Progenitor cell of endocrine pancreas (in vitro differentiated cells): ENCODE data around the gene FCGR1A. TPM values are rescaled to one million over a fixed set of nuclear protein-coding genes. Genes with fewer than 3 reads are reported as not detected.
"Not testable (repeated sequence)": the region's sequence is repeated elsewhere in the genome, so short reads cannot be mapped to it uniquely, and the experiment has no call there.

ENCODE experiments used
- DNase-seq: peaks from one replicate; pipeline ENCODE4 v3.0.0; 2021; ENCODE audit warnings: low spot score; ENCODE audit not compliant: unreplicated experiment
- H3K27ac Mint-ChIP-seq: 2 replicates; pipeline ENCODE4 v1.8.0; 2021; ENCODE audit warnings: mild to moderate bottlenecking, moderate library complexity, mixed read lengths
- H3K27me3 Mint-ChIP-seq: 2 replicates; pipeline ENCODE4 v1.8.0; 2021; ENCODE audit warnings: mixed read lengths
- H3K36me3 Mint-ChIP-seq: 2 replicates; pipeline ENCODE4 v1.8.0; 2022; ENCODE audit warnings: mixed read lengths; ENCODE audit not compliant: insufficient read depth
- H3K4me1 Mint-ChIP-seq: 2 replicates; pipeline ENCODE4 v1.8.0; 2021; ENCODE audit warnings: low read depth, mixed read lengths
- H3K4me3 Mint-ChIP-seq: 2 replicates; pipeline ENCODE4 v1.8.0; 2021; ENCODE audit warnings: low read depth, mild to moderate bottlenecking, moderate library complexity, mixed read lengths
- H3K9me3 Mint-ChIP-seq: 2 replicates; pipeline ENCODE4 v1.8.0; 2021; ENCODE audit warnings: low read depth, mixed read lengths
- total RNA-seq: library from RNA; stranded (reverse); gene quantifications from 2 replicates; pipeline ENCODE4 v1.2.1, GENCODE V29; 2021
- TF ChIP-seq, protein P1 (sequence below): fragments of 200-600 bp; sonication (generic); IDR thresholded peaks from one replicate; pipeline ENCODE4 v1.5.0; 2021; ENCODE audit warnings: antibody characterized with exemption, mild to moderate bottlenecking; ENCODE audit not compliant: unreplicated experiment

FCGR1A gene
- total RNA-seq, 1 donor from 2014 or later, result not detected

DNA sequence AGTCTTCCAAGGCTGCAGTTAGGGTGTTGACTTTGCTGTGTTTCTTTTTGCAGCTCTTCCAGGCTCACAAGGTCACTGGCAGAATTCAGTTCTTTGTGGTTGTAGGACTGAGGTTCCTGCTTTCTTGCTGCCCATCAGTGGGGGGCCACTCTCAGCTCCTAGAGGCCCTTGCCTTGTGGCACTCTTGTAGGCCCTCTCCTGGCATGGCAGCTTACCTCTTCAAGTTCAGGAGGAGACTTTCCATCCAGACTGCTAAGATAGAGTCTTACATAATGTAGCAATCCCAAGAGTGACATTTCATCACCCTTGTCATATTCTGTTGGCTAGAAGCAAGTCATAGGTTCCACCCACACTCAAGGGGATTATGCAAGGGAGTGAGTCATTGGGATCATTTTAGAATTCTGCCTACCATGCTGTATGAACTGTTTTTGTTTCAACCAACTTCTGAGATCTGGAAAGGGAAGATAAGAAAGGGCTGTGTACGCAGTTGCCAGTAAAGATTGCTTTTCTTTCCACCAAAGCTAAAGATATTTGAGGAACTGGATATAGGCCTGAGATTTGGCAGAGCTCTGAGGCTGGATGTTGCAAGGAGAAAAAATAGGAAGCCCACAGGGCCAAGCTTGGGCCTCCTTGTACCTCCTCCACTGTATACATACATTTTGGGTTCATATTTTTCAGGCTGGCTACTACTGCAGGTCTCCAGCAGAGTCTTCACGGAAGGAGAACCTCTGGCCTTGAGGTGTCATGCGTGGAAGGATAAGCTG, 5.4 kb downstream of the FCGR1A start:
- H3K36me3 Mint-ChIP-seq, H3K4me1 Mint-ChIP-seq: not testable (repeated sequence)

DNA sequence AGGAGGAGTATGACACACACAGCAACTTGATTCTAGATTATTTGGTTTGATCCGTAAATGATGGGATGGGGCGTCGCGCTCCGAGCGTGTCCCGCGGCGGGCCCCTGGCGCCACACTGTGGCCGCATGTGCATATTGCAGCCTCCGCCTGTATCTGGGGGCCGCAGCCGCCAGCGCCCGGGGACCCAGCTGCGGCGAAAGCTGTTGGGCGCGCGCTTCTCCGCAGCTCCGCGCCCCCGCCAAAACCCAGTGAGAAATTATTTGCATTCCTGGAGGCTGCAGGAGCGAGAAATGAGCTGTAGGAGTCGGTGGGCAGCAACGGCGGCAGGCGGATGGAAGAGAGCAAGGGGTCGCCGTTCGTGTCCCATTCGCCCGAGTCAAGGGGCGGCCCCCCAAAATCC, 10.0 kb downstream of the FCGR1A start:
- DNase-seq, result peak; percentile 48
- H3K27me3 Mint-ChIP-seq, result not testable (repeated sequence)

More for the DNA sequence above, 5.4 kb downstream of the FCGR1A start:
- not testable (repeated sequence) for H3K27ac Mint-ChIP-seq, H3K27me3 Mint-ChIP-seq, DNase-seq, H3K9me3 Mint-ChIP-seq, H3K4me3 Mint-ChIP-seq

DNA sequence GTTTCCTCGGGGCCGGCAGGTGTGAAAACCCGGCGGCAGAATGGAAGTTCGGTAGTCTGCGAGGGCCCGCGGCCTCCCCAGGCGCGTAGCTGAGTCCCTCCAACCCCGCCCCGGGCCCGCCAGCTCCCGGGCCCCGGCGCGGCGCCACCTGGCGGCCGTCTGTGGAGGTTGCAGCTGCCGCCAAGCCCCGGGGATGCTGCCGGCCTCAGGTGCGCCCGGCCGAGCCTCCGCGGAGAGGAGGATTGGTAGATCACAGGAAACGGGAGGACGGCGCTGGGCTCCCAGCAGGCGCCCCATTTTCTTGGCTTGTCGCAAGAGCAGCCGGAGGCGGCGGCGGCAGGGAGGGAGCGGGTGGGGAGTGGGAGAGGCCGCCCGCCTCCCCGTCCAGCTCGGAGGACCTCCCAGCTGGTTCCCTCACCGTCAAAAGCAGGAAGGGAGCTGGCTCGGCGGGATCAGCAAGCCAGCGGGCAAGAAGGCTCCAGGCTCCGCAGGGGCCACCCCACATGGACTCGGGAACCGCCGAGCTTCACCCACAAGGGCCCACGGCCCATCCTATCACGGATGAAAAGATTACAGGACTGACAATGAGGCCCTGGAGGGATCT, 10.5 kb downstream of the FCGR1A start:
- H3K4me3 Mint-ChIP-seq, result peak overlapping the region; percentile 76
- not testable (repeated sequence) for H3K27ac Mint-ChIP-seq

More for the DNA sequence above, 10.0 kb downstream of the FCGR1A start:
- not testable (repeated sequence) for H3K4me1 Mint-ChIP-seq, H3K36me3 Mint-ChIP-seq, H3K9me3 Mint-ChIP-seq
- Mint-ChIP-seq H3K4me3 (peak overlapping the region; percentile 98), H3K27ac (peak overlapping the region; percentile 99)
- TF ChIP-seq, protein P1, sequence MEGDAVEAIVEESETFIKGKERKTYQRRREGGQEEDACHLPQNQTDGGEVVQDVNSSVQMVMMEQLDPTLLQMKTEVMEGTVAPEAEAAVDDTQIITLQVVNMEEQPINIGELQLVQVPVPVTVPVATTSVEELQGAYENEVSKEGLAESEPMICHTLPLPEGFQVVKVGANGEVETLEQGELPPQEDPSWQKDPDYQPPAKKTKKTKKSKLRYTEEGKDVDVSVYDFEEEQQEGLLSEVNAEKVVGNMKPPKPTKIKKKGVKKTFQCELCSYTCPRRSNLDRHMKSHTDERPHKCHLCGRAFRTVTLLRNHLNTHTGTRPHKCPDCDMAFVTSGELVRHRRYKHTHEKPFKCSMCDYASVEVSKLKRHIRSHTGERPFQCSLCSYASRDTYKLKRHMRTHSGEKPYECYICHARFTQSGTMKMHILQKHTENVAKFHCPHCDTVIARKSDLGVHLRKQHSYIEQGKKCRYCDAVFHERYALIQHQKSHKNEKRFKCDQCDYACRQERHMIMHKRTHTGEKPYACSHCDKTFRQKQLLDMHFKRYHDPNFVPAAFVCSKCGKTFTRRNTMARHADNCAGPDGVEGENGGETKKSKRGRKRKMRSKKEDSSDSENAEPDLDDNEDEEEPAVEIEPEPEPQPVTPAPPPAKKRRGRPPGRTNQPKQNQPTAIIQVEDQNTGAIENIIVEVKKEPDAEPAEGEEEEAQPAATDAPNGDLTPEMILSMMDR, result peak; percentile 44

DNA sequence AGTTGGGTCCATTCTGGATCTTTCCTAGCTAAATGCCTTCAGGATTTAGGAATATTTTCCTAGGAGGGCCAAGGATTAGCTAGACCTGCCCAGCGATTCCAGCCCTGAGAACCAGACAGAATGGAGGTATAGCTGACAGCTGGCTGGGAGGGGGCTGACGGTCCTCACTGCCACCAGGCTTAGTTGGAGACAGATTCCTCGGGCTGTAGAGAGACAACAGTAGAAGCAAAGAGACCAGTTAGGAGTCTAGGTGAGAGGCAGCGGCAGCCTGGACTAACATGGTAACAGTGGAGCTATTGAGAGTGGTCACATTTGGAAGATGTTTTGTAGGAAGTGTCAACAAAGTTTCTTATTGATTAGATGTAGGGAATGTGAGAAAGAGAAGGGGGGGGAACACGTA, 11.4 kb downstream of the FCGR1A start:
- H3K27me3 Mint-ChIP-seq, H3K9me3 Mint-ChIP-seq, H3K4me1 Mint-ChIP-seq, H3K27ac Mint-ChIP-seq, H3K36me3 Mint-ChIP-seq, DNase-seq: not testable (repeated sequence)
- peak overlapping the region; percentile 76 for H3K4me3 Mint-ChIP-seq

More for the DNA sequence above, 10.5 kb downstream of the FCGR1A start:
- peak; percentile 69 for DNase-seq
- TF ChIP-seq, protein P1, result peak; percentile 60
- H3K36me3 Mint-ChIP-seq, H3K27me3 Mint-ChIP-seq, H3K9me3 Mint-ChIP-seq, H3K4me1 Mint-ChIP-seq: not testable (repeated sequence)

DNA sequence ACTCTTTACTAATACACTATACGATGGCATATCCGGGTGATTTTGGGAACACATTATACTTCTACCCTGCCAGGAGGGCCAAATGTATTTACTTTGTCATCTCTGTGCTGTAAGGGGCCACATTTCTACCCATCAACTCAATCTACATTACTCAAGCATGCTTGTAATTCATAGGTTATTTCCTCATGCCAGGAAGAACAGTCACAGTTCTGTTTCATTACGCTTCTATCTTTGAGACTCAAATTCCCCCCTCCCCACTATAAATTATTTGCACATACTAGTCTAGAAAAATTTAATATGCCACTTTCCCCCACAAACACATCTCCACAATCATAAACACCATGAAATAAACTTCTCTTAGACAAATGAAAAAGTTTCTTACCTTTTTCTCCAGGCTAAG, 19.1 kb downstream of the FCGR1A start:
- DNase-seq, H3K27ac Mint-ChIP-seq, H3K36me3 Mint-ChIP-seq, H3K4me3 Mint-ChIP-seq, H3K4me1 Mint-ChIP-seq, H3K27me3 Mint-ChIP-seq, H3K9me3 Mint-ChIP-seq: not testable (repeated sequence)

DNA sequence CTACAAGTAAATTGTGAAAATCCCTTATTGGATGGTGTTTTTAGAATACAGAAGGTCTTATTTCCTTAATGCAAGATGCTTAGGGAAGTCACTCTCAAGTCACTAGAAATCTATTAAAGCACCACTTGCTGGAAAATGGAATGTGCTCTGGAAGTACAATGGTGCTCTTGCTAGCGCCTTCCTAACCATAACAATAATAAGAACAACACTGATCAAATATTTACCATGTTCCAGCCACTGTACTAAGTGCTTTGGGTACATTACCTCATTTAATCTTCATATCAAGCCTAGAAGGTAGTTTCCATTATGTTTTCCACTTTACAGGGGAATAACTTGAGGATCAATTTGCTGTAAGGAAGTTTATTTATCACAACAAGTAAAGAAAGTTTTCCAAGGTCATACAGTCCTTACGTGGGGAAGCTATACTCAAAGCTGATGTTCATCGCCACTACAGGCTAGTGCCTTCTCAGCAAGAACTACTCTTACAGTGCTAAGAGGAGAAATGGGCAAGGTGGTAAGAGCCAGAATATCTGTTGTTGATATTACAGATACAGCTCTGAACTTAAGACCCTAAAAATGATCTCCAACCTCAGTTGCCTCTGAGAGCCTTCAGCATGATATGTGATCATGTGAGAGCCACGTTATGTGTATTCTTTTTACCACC, 22.1 kb downstream of the FCGR1A start:
- not testable (repeated sequence) for H3K27me3 Mint-ChIP-seq, H3K4me3 Mint-ChIP-seq, DNase-seq, H3K27ac Mint-ChIP-seq, H3K4me1 Mint-ChIP-seq, H3K9me3 Mint-ChIP-seq, H3K36me3 Mint-ChIP-seq

DNA sequence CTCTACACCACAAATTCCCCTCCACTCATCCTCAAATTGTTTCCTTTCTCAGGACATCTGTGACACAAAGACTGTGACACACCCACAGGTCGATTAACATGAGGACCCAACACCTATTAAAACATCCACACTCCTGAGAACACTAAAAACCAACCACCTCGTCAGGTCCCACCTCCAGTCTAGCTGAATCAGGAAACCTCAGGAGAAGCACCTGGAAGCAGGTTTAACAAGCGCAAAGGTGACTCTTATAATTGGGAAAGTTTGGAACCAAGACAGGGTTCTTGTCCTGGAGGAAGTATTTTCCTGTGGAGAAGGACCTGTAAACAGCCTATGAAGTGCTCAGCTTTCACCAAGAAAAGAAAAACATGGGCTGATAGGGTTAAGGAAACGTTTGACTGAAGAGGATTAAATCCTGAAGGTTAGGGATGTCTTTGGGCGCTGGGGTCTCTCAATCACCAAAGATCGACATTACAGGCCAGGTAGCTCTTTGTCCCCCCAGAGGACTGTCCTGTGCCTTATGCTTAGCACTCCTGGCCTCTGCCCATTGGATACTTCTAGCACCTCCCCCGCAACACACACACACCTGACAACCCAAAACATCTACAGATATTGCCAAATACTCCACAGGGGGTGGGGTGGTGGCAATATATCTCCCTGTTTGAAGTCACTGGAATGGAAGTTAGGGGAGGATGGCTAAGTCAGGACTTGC, 28.4 kb downstream of the FCGR1A start:
- not testable (repeated sequence) for H3K27me3 Mint-ChIP-seq, H3K4me1 Mint-ChIP-seq, DNase-seq, H3K9me3 Mint-ChIP-seq, H3K36me3 Mint-ChIP-seq
- Mint-ChIP-seq H3K4me3 (peak overlapping the region; percentile 87), H3K27ac (peak overlapping the region; percentile 79)

DNA sequence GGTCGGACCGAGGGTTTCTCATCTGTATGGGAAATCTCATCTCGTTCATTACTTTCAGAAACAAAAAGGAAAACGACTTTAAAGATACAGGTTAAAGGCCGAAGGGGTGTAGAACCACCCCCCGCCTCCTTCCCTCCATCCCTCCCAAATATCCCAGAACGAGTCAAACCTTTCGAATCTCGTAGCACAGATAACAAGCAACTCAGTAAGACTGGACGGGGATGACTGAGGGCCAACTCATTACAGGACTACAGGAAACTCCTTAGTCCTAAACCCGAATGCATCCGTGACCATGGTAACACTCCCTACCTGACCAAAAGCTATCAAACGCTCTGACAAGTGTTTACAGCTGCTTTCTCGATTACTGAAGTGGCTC, 29.0 kb downstream of the FCGR1A start:
- not testable (repeated sequence) for H3K4me1 Mint-ChIP-seq, DNase-seq, H3K36me3 Mint-ChIP-seq, H3K27me3 Mint-ChIP-seq, H3K9me3 Mint-ChIP-seq
- H3K4me3 Mint-ChIP-seq, result peak overlapping the region; percentile 87
- H3K27ac Mint-ChIP-seq, result peak overlapping the region; percentile 85

DNA sequence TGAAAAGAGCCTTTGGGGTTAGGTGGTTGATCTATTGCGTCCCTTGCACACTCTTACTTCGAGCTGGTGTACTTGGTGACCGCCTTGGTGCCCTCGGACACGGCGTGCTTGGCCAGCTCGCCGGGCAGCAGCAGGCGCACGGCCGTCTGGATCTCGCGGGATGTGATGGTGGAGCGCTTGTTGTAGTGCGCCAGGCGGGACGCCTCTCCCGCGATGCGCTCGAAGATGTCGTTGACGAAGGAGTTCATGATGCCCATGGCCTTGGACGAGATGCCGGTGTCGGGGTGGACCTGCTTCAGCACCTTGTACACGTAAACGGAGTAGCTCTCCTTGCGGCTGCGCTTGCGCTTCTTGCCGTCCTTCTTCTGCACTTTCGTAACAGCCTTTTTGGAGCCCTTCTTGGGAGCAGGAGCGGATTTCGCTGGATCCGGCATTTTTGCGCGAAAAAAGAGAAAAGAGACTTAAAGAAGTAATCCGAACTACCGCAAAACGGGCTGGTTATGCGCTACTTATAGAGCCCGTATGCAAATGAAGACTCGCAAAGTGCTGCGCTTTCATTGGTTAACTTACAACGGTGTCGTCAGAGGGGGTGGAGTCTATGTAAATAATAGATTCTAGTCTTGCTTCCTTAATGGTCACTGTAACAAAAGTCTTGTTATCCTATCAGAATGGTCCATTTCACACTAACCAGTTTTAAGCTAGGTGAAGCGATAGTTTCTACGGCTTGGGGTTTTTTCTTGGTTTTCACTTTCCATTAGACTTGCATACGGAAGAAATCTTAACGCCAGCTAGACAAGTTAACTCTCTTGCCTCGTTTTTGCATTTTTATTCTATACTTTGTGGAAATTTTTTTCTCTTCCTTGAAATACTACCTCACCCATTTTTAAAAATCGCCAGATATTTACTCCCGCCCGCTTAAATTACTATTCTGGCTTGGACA, 29.7 kb downstream of the FCGR1A start:
- H3K9me3 Mint-ChIP-seq, H3K27me3 Mint-ChIP-seq, H3K36me3 Mint-ChIP-seq, H3K4me1 Mint-ChIP-seq: not testable (repeated sequence)
- H3K27ac Mint-ChIP-seq, result peak overlapping the region; percentile 99
- peak overlapping the region; percentile 87 for H3K4me3 Mint-ChIP-seq
- peak; percentile 41 for DNase-seq
